SK-N-MC (cell line): ENCODE data around the gene INAFM1.
A peak's percentile ranks its signal among the peaks of the same experiment; 100 is the strongest.
"Not testable (repeated sequence)": the region's sequence is repeated elsewhere in the genome, so short reads cannot be mapped to it uniquely, and the experiment has no call there.

Source experiments
- DNase-seq: peaks from one replicate; pipeline ENCODE4 v3.0.0-alpha.2; 2011; ENCODE audit warnings: low read depth, low spot score
- H3K27ac ChIP-seq: fragments of 200-600 bp; sonication (generic); 2 replicates; pipeline ENCODE4 v1.5.1; 2016; ENCODE audit warnings: mixed run types
- H3K36me3 ChIP-seq: fragments of 200-600 bp; sonication (generic); 2 replicates; pipeline ENCODE4 v1.6.1; 2017; ENCODE audit warnings: antibody characterized with exemption, low read length, mixed read lengths; ENCODE audit not compliant: insufficient read depth
- H3K4me3 ChIP-seq: fragments of 200-600 bp; sonication (generic); 2 replicates; pipeline ENCODE4 v1.5.1; 2016
- H3K9ac ChIP-seq: fragments of 200-600 bp; sonication (generic); 2 replicates; pipeline ENCODE4 v1.8.0; 2017; ENCODE audit warnings: mixed run types, mixed read lengths; ENCODE audit not compliant: insufficient read length
- H3K9me3 ChIP-seq: fragments of 200-600 bp; sonication (generic); 2 replicates; pipeline ENCODE4 v1.6.1; 2017; ENCODE audit warnings: low read depth, mild to moderate bottlenecking, antibody characterized with exemption, low read length, moderate library complexity, mixed read lengths
- EZH2 ChIP-seq: fragments of 200-600 bp; sonication (generic); IDR thresholded peaks from one replicate; pipeline ENCODE4 v1.6.1; 2017; ENCODE audit warnings: antibody characterized with exemption
- FOXP2 ChIP-seq: optimal IDR thresholded peaks from 2 replicates; pipeline ENCODE3; 2011; ENCODE audit warnings: mild to moderate bottlenecking, moderate library complexity; ENCODE audit not compliant: insufficient read depth; ENCODE audit errors: extremely low read length, control extremely low read depth
- POLR2AphosphoS5 ChIP-seq: IDR thresholded peaks from 2 replicates; pipeline ENCODE4 v1.6.1; 2012; ENCODE audit warnings: mild to moderate bottlenecking, low read depth, low read length, borderline replicate concordance

INAFM1 gene

GRCh38 chr19:47283405-47284059 is 8.8 kb downstream of the INAFM1 start:
- TF ChIP-seq FOXP2, result no peak
- TF ChIP-seq EZH2, result no peak
- no peak for TF ChIP-seq POLR2AphosphoS5
- DNase-seq, result no peak
- Histone ChIP-seq H3K27ac (no peak overlapping the region), H3K4me3 (no peak overlapping the region), H3K9me3 (no peaks in the 10 kb centered on the region), H3K36me3 (no peaks in the 10 kb centered on the region), H3K9ac (no peak overlapping the region)

- Histone ChIP-seq H3K27ac (no peak overlapping the region), H3K36me3 (no peaks in the 10 kb centered on the region), H3K9ac (no peak overlapping the region), H3K4me3 (no peak overlapping the region), H3K9me3 (no peaks in the 10 kb centered on the region)
- TF ChIP-seq FOXP2 (no peak), EZH2 (no peak), POLR2AphosphoS5 (no peak)
- DNase-seq, result peak; percentile 56
Observed at GRCh38 chr19:47284324-47284899, 9.7 kb downstream of the INAFM1 start.

GRCh38 chr19:47296036-47296435 is 21.4 kb downstream of the INAFM1 start:
- H3K27ac ChIP-seq, result no peak overlapping the region
- H3K9ac ChIP-seq, result no peak overlapping the region
- DNase-seq, result no peak
- H3K4me3 ChIP-seq, result no peak overlapping the region
- no peaks in the 10 kb centered on the region for H3K9me3 ChIP-seq
- H3K36me3 ChIP-seq, result no peaks in the 10 kb centered on the region
- TF ChIP-seq FOXP2 (no peak), POLR2AphosphoS5 (no peak), EZH2 (no peak)

- not testable (repeated sequence) for H3K36me3 ChIP-seq, H3K27ac ChIP-seq, H3K4me3 ChIP-seq, DNase-seq, H3K9me3 ChIP-seq, H3K9ac ChIP-seq
Observed at GRCh38 chr19:47300867-47301266, 26.2 kb downstream of the INAFM1 start.

- no peak for TF ChIP-seq FOXP2
- DNase-seq, result no peak
- Histone ChIP-seq H3K36me3 (no peaks in the 10 kb centered on the region), H3K4me3 (no peak overlapping the region), H3K9ac (no peak overlapping the region), H3K27ac (no peak overlapping the region), H3K9me3 (no peaks in the 10 kb centered on the region)
Observed at GRCh38 chr19:47302249-47302648, 27.6 kb downstream of the INAFM1 start.

GRCh38 chr19:47303966-47304365 is 29.3 kb downstream of the INAFM1 start:
- TF ChIP-seq POLR2AphosphoS5 (no peak), FOXP2 (no peak), EZH2 (no peak)
- H3K4me3 ChIP-seq, result no peak overlapping the region
- H3K9ac ChIP-seq, result no peak overlapping the region
- H3K9me3 ChIP-seq, result no peaks in the 10 kb centered on the region
- no peaks in the 10 kb centered on the region for H3K36me3 ChIP-seq
- DNase-seq, result no peak
- no peak overlapping the region for H3K27ac ChIP-seq

GRCh38 chr19:47305309-47305751 is 30.6 kb downstream of the INAFM1 start:
- Histone ChIP-seq H3K4me3 (peak overlapping the region; percentile 68), H3K36me3 (no peaks in the 10 kb centered on the region), H3K9ac (no peak overlapping the region), H3K27ac (no peak overlapping the region), H3K9me3 (no peaks in the 10 kb centered on the region)
- DNase-seq, result no peak
- TF ChIP-seq POLR2AphosphoS5, result no peak
- TF ChIP-seq FOXP2, result no peak
- no peak for TF ChIP-seq EZH2

GRCh38 chr19:47306303-47306702 is 31.6 kb downstream of the INAFM1 start:
- Histone ChIP-seq H3K27ac (no peak overlapping the region), H3K9me3 (no peaks in the 10 kb centered on the region), H3K4me3 (no peak overlapping the region), H3K9ac (no peak overlapping the region), H3K36me3 (no peaks in the 10 kb centered on the region)
- DNase-seq, result no peak
- TF ChIP-seq POLR2AphosphoS5 (no peak), FOXP2 (no peak), EZH2 (no peak)

- Histone ChIP-seq H3K36me3 (no peaks in the 10 kb centered on the region), H3K4me3 (no peak overlapping the region), H3K27ac (no peak overlapping the region), H3K9me3 (no peaks in the 10 kb centered on the region), H3K9ac (no peak overlapping the region)
- TF ChIP-seq FOXP2 (no peak), EZH2 (no peak), POLR2AphosphoS5 (no peak)
- no peak for DNase-seq
Observed at GRCh38 chr19:47309038-47309437, 34.4 kb downstream of the INAFM1 start.
